HG02678 (cell line): ENCODE measurements around the gene PDE4A.
"Not testable (repeated sequence)": the region's sequence is repeated elsewhere in the genome, so short reads cannot be mapped to it uniquely, and the experiment has no call there.

Experiments
- ATAC-seq: cut with Tn5 transposase; IDR thresholded peaks from one replicate; pipeline ENCODE4 v1.9.1; 2021; ENCODE audit warnings: mild to moderate bottlenecking, moderate library complexity; ENCODE audit not compliant: unreplicated experiment

The PDE4A gene

DNA sequence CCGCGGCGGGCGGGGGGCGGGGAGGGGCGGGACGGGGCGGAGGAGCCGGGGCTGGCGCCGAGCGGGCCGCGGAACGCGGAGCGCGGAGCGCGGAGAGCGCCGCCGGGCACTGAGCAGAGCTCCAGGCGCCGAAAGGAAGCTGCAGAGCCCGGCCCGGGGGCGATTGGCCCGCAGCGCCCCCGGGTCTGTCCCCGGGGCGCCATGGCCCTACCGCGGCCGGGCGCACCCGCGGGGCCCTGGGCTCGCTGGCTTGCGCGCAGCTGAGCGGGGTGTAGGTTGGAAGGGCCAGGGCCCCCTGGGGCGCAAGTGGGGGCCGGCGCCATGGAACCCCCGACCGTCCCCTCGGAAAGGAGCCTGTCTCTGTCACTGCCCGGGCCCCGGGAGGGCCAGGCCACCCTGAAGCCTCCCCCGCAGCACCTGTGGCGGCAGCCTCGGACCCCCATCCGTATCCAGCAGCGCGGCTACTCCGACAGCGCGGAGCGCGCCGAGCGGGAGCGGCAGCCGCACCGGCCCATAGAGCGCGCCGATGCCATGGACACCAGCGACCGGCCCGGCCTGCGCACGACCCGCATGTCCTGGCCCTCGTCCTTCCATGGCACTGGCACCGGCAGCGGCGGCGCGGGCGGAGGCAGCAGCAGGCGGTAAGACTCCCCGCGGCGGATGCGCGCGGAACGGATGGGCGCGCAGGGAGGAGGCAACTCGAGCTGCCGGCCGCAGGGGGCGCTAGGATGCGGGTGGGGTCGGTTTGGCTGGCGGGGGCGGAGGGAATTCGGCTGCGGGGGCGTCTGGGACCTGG, at the start of gene PDE4A:
PDE4A (plus strand) TSS at position 95 of the 796 bp plus-strand sequence; CDS start at position 322, 227 bp downstream.
- ATAC-seq, result no peak

DNA sequence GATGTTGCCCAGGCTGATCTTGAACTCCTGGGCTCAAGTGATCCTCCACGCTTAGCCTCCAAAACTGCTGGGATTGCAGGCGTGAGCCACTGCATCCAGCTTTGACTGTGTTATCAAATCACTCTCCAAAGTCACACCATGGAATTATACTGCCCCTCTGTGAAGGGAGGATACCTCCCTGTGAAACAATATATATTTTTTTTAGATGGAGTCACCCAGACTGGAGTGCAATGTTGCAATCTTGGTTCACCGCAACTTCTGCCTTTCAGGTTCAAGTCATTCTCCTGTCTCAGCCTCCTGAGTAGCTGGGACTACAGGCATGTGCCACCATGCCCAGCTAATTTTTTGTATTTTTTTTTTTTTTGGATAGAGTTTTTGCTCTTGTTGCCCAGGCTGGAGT, 47.6 kb upstream of the PDE4A start:
- no peak for ATAC-seq

GRCh38 chr19:10374931-10375330, 45.4 kb upstream of the PDE4A start:
- ATAC-seq, result no peak

DNA sequence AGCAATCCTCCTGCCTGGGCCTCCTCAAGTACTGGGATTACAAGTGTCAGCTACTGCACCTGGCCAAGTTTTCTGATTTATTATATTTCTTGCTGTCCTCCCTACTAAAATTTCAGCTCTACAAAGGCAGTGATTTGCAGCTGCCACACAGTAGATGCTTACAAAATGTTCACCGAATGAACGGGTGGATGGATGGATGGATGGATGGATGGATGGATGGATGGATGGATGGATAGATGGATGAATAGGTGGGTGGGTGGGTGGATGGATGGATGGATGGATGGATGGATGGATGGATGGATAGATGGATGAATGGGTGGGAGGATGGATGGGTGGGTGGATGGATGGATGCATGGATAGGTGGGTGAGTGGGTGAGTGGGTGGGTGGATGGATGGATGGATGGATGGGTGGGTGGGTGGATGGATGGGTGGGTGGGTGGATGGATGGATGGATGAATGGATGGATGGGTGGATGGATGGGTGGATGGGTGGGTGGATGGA, 43.1 kb upstream of the PDE4A start:
- ATAC-seq, result not testable (repeated sequence)

- ATAC-seq, result no peak
Measured at GRCh38 chr19:10378124-10378523, 42.2 kb upstream of the PDE4A start.

DNA sequence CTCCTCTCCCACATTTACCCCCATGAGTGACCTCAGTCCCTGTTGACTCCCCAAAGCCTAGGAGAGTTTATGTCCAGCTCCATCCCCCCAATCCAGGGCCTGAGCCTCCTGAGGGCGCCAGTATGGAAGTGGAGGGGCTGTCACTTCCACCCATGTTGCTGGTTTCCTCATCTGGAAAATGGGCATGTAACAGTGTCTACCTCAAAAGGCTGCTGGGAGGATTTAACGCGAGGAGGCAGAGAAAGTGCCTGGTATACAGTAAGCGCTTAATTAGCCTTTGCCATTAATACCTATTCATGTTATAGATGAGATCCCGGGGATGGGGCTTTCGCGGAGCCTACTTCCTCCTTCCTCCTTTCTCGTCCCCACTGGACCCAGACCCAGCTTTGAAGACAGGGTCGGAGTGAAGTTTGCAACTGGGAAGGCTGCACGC, 40.4 kb upstream of the PDE4A start:
- ATAC-seq, result no peak

- peak; percentile 94 for ATAC-seq
Measured at GRCh38 chr19:10380313-10381102, 39.8 kb upstream of the PDE4A start, which contains the start of gene TYK2. TSS of gene TYK2 (minus strand) at chr19:10380572. CDS start at chr19:10378406, 2,166 bp downstream.

DNA sequence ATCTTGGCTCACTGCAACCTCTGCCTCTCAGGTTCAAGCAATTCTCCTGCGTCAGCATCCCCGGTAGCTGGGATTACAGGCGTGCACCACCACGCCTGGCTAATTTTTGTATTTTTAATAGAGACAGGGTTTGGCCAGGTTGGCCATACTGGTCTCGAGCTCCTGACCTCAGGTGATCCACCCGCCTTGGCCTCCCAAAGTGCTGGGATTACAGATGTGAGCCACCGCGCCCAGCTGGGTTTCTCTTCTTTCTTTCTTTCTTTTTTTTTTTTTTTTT, 37.2 kb upstream of the PDE4A start:
- not testable (repeated sequence) for ATAC-seq

GRCh38 chr19:10384580-10384979, 35.8 kb upstream of the PDE4A start:
- ATAC-seq, result no peak

DNA sequence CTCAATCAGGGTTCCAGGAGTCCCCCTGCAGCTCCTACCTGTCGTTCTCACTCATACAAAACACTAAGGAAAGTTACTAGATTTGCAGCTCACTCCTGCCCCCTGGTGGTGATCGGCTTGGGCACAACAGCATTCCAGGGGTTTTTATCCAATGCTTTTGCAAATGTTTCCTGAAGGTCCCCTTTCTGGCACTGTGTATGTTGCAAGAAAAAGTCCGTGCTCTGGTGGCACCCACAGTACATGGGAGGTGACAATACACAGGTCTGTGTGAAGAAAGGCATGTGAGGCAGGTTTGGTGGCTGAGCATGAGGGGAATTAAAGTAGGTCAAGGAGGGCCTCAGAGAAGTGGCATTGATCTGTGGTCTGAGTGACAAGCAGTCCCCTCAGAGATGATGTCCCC, 31.4 kb upstream of the PDE4A start:
- no peak for ATAC-seq

- no peak for ATAC-seq
Measured at GRCh38 chr19:10389863-10390262, 30.5 kb upstream of the PDE4A start.

DNA sequence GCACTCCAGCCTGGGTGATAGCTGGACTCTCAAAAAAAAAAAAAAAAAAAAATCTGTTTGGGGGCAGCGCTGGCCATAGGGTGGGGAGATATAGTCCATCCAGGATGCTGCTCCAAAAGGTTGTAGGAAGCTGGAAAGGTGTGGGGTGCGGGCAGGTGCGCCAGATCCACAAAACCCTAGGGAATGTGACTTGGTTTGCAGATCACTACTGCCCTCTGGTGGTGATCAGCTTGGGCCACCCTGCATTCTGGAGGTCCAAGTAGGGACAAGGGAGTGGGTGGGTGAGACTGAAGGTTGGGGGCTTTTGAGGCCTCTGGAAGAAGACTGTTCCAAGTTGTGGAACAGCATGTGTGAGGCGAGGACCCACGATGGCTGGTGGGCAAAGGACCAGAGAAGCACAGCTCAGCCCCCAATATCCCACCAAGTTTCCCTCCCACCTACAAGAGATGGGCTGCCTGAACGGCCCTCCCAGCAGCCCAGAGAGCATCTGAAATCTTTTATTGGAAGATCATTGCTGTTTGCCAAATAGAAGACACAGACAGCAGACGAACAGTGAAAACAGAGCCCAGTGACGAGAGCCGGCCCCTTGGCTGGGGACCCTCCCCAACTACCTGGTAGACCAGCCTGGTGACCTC, 29.6 kb upstream of the PDE4A start:
- no peak for ATAC-seq

DNA sequence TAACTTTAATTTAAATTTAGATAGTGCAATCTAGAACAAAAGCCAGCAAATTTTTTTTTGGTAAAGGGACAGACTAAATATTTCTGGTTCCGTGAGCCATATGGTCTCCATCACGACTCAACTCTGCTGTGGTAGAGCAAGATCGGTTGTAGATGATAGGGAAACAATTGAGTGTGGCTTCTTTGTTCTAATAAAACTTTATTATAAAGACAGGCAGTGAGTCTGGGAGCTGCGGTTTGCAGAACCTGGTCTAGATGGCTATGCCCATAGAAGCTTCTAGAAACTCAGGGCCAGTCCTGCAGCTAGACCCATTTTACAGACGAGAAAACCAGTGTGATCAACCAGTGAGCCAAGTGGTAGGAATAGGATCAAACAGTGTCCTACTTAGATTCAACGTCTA, 28.2 kb upstream of the PDE4A start:
- no peak for ATAC-seq

DNA sequence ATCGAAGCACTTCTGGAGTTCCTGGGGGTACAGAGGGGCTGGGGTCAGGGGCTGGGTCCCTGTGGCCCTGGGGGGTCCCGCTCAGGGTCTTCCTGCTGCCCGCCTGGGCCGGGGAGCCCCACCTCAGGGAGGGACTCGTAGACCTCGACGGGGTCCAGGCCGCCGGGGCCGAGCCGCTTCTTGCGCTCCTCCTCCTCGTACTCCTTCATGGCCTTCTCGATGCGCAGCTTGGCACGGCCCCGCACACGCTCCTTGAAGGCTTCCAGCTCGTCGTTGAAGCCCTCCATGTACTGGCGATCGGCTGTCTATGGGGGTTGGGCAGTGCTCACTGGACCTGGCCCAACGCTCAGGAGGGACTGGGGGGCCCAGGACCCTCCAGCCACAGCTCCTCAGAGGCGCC, 27.2 kb upstream of the PDE4A start:
- no peak for ATAC-seq

GRCh38 chr19:10395003-10395402, 25.3 kb upstream of the PDE4A start:
- no peak for ATAC-seq

DNA sequence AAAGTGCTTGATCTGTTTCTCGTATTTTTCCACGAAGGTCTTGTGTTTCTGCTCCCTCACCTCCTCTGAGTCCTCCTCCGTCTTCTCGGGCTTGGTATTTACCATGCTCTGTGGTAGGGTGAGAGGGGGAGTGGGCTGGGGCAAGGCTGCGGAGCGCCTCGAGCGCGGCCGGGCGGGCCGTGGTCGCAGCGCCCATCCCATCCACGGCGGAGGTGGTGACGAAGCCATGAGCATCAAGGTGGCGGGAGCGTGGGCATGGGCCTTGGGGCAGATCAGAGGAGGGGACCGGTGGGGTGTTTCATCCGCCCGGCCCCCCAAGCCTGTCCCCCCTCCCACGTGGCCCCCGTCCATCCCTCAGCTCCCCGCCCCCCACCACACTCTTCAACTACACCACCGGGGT, 24.9 kb upstream of the PDE4A start:
- no peak for ATAC-seq

- no peak for ATAC-seq
Measured at GRCh38 chr19:10395917-10396316, 24.4 kb upstream of the PDE4A start.

- ATAC-seq, result no peak
Measured at GRCh38 chr19:10398819-10399218, 21.5 kb upstream of the PDE4A start.

DNA sequence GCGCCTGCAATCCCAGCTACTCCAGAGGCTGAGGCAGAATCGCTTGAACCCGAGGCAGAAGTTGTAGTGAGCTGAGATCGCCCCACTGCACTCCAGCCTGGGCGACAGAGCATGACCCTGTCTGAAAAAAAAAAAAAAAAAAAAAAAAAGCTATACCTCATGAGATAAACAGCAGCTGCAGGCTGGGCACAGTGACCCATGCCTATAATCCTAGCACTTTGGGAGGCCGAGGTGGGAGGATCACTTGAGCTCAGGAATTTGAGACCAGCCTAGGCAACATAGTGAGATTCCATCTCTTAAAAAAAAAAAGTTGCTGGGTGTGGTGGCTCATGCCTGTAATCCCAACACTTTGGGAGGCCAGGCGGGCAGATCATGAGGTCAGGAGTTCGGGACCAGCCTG, 21.0 kb upstream of the PDE4A start:
- not testable (repeated sequence) for ATAC-seq

- no peak for ATAC-seq
Measured at GRCh38 chr19:10399878-10400277, 20.5 kb upstream of the PDE4A start.

DNA sequence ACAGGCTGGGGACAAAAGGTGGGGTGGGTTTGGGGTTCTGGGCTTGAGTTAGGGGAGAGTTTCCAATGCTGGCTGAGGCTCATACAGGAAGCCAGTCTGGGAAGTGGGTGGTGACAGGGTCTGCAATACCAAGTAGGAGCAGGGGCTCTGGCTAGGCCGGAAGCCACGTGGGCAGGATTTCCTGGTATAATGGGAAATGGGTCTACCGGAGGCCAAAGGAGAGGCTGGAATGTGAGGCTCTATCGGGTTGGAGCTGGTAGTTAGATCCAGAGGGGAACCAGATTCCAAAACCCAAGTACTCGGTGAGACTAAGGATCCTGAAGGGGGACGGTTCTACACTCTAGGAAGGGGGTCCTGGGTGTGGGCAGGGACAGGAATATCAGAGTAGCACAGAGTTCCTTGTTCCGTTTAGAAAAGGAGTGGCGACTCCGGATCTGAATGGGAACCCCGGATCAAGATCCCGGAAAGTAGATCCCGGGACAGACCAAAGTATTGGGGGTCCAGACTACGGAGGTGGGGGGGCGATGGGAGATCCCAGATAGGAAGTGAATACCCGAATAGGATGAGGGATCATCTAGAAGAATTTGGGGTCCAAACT, 17.8 kb upstream of the PDE4A start:
- ATAC-seq, result no peak
